Stimulated activated CD8-positive, alpha-beta memory T cell treated with anti-CD3 and anti-CD28 coated beads, Interleukin-12 subunit alpha, Interleukin-12 subunit beta, amount 100 ng/mL, for 1 hour (primary cell): ENCODE measurements around the gene THSD4.

Experiments used
- DNase-seq: peaks from one replicate; pipeline ENCODE4 v3.0.0-alpha.2; 2020; ENCODE audit warnings: low read depth

Gene THSD4

DNA sequence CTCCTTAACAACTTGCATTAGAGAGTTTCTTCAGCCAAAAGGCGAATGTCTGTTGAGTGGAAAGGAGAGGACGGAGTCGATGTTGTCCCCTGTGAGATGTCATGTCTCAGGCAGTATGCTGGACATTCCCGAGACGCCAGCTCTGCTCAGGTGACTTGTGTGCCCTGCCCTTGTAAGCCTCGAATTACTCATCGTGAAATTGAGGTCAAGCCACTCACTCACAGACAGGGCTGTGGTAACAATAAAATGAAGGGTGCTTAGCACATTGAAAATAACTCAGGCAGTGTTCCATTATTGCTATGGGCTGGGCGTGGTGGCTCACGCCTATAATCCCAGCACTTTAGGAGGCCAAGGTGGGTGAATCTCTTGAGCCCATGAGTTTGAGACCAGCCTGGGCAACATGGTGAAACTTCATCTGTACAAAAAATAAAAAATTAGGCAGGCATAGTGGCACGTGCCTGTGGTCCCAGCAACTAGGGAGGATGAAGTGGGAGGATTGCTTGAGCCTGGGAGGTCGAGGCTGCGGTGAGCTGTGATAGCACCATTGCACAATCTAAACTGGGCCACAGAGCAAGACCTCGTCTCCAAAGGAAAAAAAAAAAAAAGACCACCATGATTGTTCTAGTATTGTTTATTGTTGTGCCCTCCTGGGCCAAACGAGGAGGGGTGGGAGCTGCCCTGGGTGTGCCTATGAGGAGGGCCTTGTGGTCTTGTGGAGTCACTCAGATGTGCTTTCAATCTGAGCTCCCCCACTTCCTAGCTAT is 214.4 kb downstream of the THSD4 start:
- no peak for DNase-seq

DNA sequence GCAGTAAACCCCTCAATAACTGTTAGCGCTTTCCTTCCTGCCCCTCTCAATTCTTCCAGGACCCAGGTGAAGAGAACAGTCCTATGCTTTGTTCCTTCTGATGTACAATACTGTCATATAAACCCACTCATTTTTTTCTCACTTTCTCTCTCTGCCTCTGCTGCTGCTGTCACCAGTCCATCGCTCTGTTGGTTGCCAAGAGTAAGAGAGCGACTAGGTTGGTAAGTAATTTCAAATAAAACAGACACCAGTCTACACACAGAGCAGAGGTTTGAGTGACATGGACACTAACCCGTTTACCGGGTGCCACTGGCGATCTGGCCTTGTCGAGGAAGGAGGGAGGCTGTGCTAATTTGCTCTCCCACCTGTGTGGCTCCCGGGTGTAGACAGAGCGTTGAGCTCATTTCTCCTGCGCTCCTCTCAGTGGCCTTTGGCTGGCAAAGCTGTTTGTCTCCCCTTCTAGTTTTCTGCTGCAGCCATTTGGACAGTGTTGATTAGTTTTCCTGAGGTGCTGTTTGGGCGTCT is 215.4 kb downstream of the THSD4 start:
- DNase-seq = no peak

DNA sequence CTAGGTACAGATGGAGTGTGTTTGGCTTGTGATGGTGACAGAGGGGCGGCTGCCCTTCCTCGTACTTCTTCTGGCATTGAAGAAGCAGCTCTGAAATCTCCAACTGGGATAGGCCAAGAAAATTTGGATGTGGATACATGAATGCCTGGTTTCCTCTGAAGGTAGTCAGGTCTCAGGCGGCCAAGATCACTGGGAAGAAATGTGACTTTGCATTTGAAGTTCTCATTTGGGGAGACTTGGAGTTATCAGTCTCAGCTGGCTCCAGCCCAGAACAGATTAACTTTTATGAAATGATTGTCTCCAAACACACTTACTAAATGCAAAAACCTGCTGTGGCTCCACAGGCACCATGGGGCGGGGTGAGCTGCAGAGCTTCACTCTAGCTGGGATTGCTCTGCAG is 215.9 kb downstream of the THSD4 start:
- no peak for DNase-seq

DNA sequence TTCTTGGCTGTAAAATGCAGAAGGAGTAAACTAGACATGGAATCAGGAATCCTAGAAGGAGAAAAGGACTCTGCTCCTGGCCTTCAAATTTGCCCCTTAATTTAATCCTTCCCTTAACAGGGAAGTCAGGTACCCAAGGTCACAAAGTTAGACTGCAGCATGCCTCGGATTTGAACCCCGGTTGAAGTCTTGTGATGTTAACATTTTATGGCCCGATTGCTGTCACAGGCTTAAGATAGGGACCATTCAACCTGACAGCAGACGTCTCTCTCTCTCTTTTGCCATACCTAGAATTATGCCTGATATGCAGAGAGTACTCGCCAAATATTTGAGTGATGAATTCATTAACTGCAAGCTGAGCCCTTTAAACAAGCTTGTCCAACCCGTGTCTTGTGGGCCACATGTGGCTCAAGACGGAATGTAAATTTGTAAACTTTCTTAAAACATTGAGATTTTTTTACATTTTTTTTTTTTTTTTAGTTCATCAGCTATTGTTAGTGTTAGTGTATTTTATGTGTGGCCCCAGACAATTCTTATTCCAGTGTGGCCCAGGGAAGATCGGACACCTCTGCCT is 217.2 kb downstream of the THSD4 start:
- no peak for DNase-seq

DNA sequence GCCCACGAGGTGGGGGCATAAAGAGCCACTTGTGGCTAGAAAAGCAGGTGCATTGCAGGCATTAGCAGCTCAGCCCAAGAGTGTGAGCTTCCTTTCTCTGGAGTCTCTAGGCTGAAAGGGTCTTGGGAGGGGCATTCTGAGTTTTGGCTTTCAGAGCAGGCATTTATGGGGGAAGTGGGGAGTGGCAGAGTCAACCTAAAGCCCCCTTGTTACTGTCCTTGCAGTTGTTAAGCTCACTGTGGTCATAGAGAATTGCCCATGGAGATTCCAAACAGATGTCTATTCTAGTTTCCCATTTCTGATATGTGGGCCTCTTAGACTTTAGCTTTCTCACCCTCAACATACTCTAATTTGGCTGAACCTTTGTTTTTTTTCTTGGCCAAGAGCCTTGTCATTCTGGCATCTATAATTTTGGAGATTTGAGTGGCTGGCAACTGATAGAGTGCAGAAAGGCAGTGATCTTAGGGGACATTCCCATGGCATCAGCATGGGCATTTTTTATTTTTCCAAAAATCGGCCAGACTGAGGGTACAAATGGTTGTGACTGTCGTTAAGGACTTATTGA is 217.9 kb downstream of the THSD4 start:
- no peak for DNase-seq

DNA sequence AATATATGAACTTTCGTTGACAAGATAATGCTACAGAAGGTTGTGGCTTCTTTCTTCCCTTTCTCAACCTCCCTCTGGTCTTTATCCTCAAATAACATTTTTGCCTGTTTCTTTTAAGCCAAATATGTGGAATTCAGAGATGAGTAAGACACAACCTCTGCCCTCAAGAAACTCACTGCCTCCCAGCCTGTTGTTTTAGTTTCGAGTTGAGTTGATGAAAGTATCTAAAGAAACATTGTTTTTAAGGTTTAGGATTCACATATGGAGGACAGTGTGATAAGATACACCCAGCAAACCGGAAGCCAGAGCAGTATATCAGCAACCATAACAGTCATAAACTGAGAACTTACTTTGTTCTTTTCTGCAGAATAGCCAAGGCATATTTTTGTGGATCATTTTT is 218.6 kb downstream of the THSD4 start:
- DNase-seq = no peak

DNA sequence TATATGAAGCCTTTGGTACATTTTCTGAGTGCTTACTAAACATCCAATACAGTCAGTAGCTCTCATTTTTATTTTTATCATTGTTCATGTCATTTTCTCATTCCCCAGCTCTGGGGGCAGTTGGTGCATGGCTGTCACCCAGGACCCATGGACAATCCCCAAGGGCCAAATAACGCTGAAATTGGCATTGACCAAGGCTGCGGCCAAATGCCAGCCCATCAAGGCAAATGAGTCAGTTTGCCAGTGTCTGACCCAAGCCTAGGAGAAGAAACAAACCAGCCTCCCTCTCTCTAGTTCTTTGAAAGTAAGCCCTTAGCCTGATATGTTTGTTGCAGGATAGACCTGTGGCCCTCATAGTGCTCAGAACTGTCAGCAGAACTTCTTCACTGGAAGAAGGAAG is 219.2 kb downstream of the THSD4 start:
- no peak for DNase-seq

DNA sequence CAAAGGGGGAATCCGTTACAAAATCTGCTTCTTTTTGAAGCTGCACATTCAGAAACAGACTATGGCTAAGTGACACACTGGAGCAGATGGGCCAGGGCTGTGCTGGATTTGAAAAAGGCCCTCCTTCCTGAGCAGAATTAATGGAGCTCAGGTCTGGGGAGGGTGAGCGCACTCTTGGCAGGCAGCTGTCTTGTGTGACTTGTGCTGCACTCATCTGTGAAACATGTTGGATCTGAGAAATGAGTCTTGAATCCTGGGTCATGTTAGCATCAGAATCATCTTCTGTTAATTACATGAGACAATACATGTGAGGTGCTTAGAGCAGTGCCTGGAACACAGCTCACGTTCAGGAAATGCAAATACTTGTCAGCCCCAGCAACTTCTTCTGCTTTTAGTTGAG is 219.6 kb downstream of the THSD4 start:
- no peak for DNase-seq

DNA sequence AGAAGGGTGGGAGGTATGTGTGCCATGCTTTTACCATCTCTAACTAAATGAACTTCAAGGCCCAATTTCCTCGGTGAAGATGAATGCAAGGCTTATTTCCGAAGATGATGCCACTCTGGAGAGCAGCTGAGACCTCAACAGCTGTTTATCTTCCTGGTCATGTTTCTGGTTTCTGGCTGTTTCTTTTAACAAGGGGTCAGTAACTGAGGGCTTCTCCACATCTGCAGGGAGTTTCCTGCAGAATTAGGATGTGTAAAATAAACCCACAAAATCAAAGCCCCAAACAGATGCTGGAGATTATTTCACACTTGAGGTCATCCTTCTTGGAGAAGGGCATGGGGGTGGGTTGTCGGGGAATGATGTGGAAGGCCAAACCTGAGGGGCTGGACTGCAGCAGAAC is 220.3 kb downstream of the THSD4 start:
- DNase-seq = no peak

DNA sequence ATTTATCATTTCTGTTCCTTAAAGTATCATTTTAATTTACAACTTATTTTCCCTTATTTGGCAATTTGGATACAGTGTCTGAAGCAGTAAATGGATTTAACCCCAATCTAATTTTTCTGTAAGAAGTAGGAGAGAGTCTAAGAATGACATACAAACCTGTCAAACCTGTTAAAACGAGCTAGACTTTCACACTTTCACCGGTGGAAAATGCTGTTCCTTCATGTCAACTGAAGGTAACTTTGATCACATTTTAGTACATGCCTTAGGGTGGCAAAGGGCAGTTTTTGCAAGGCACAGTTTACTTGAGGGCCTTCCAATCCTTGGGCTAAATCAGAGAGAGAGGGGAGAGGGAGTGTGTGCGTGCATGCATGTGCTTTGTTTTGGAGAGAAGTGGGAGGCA is 221.4 kb downstream of the THSD4 start:
- no peak for DNase-seq

DNA sequence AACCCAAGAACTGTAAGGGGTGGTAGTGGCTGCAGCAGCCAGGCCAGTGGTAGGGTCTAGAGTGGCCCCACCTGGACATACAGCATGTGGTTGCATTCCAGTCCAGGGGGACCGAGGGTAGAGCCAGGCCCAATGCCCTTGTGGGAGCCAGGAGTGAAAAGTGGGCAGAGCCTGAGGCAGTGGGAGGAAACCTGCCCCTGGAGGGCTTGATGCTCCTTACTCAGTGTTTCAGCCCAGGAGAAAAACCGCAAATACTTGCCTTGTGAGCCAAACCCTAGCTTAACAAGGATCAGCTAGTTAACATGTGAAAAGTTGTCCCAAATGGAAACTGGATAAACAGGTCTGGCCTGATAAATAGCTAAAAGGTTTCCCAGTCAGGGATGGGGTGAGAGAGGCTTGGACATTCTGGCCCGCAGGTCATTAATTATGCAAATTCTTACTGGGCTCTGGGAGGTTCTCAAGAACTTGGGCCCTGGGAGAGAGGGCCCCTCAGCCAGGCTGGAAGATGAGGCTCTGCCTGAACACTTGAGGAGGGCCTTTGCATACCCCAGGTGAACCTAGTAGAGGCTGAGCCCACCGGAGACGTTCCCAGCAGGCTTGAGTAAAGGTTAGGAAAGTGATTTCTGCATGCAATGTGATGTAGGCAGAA is 222.1 kb downstream of the THSD4 start:
- DNase-seq = no peak

DNA sequence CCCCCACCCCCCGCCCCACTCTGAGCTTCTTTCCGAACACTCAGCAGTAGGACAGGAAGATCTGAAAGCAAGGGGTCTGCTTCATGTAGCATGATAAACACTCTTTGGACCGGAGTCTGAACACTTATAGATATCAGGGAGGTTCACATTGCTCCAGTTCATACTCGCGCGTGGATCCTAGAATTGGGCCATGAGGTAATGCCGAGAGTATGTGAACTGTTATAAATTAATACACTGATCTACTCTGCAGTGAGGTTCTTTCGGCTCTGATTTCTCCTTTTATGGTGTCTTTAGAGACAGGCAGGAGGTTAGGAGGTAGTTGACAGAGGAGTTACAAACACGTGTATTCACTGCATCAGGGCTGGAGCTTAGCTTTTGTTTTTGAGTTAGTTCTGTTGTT is 223.0 kb downstream of the THSD4 start:
- no peak for DNase-seq

DNA sequence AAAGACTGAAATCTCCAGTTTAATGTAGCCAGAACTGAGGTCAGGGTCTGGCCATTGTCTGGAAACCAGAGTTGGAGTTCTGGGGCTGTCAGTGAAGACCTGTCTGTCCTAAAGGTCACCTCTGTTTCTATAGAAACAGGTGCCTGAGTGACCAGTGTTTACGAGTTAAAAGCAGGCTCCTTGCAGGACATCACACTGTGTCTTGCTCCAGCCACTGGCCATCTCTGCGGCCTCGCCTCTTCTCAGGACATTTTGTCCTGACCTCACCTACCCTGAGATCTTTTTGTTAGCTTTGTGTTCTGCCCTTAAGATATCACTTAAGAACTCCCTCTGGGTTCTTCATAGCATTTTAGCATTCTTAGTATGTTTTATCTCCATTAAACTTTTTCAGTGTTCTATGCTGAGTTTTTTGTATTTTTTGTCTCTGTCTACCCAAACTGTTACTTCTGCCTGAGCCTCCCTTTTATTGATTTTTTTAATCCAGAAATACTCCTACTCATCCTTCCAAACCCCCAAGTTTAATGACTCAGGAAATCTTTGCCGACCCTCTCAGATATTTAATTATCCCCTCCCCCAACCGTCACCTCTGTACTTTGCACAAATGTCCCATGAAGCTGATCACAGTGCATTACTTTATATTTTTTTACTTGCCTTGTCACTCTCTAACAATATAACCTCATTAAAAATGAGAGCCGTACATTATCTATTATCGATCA is 223.7 kb downstream of the THSD4 start:
- no peak for DNase-seq

DNA sequence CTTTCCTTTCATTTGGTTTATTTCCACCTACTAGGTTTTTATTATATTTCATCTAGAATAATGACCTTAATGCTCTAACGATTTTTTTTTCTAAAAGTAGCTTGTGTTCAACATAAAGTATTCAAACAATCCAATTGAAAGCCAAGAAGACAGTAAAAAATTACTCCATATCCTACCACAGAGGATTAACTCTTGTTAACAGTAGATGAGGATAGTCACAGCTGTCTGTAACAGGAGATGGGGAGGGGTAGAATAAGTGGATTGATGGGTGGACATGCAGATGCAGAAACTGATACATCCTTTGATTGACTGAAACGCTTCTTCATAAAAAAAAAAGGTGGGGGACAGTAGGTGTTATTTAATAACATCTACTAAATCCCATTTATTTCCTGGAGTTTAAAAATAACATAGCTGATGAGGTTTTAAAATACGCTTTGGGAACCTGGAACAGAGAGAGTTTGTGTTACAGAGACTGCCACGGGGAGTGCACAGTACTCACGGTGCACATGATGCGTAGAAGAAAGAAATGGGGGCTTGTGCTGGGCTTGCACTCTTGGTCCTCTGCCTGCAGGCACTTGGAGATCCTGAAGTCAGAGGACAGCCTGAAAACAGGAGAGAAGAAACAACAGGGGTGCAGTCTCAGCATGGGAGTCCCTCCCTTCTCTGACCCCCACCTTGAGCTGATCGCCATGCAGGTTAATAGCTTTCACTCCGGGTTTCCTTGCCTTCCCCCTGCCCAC is 226.7 kb downstream of the THSD4 start:
- DNase-seq = no peak

DNA sequence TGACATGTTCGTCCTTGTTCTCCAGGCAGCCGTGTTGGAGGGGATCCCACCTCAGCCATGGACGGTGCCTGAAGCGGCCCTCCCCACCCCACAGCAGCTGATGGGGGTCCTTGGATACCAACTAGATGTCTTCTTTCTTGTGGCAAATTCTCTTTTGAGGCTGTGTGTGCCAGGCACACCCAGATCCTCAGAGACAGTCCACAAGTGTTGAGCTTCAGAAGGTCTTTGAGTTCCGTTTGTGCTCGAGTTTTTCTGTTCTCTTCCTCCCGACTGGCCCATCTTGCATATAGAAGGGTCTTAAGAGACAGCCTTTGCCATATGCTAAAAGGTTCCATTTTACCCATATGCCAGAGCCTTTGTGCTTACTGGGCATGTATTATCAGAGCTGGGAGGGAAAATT is 227.4 kb downstream of the THSD4 start:
- DNase-seq = no peak

DNA sequence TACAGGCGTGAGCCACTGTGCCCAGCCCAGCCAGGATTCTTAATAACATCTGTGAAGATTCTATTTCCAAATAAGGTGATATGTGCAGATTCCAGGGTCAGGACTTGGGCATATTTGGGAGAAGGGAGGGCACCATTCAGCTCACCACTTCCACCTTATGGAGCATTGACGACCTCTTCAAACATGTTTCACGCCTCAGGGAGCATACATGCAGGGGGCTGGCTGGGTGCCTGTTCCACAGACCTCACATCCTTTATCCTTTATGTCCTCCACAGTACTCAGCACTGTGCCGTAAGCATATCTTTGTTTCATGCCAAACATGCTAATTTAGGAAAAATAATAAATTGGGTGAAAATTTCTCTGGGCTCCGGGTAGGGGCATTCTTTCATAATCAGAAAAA is 229.0 kb downstream of the THSD4 start:
- no peak for DNase-seq

DNA sequence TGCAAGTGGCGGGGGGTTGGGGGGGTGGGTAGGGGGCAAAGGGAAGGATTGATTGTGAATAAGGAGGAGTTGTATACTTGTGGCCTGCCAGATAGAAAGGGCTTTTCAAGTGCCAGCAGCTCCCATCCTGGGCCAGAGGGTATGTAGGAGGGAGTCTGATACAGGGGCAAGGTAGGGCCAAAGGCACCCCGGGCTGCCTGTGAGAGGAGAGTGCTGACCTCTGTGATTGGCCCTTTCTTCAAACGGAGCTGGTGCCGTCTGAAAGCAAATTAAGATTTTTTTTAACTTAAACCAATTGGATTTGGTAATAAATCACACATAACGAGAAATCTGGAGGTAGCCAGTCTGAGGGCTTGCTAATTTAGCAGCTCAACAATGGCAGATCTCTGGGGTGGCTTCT is 229.9 kb downstream of the THSD4 start:
- no peak for DNase-seq

DNA sequence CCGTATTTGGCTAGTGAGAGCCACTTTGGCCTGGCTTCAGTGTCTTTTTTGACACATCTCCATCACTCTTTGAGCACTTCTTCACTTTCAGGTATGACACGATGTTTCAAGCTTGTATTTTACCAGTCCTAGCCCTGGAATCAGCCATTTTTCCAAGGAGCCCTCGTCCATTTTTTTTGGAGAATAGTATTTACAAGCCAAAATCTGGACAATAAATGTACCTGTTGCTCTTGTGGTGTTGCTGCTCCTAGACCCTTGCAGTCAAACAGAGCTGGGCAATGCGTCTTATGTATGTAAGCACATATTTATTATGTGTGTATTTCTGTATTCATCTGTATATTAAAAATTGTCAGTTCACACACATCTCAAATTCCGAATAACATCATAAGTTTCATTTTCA is 231.2 kb downstream of the THSD4 start:
- DNase-seq = no peak

DNA sequence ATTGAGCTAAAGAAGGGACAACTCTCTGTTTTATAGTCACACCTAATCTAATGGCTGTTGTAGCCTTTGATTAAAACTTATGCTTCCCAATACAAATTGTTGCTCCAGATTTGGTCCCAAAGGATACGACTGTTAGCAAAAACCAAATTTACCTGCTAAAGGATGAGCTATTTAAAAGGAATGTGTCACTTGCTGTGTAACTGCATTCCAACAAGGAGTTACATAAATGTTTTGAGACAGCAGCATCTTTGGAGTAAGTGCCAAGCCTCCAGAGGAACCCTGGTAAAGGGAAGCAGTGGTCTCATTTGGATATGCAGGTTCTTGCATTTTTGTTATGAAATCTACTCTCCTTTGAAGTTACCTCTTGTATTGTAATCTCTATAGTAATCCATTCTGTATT is 233.3 kb downstream of the THSD4 start:
- DNase-seq = no peak

DNA sequence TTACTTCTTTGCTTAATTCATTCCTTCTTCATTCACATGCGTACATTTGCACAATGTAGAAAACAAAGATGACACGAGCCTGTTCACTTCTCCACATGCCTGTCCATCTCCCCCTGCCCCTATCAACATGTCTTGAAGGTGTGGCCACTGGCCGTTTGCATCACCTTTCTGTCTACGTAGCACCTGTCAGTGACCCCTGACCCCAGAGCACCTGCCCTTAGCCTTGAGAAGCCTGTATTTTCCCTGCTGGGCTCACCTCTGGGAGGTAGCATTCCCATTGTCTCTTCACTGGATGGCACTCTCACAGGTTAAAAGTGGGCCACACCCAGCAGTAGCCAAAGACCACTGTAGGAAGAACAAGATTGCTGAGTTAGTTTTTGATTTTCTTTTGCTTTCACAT is 234.1 kb downstream of the THSD4 start:
- no peak for DNase-seq

DNA sequence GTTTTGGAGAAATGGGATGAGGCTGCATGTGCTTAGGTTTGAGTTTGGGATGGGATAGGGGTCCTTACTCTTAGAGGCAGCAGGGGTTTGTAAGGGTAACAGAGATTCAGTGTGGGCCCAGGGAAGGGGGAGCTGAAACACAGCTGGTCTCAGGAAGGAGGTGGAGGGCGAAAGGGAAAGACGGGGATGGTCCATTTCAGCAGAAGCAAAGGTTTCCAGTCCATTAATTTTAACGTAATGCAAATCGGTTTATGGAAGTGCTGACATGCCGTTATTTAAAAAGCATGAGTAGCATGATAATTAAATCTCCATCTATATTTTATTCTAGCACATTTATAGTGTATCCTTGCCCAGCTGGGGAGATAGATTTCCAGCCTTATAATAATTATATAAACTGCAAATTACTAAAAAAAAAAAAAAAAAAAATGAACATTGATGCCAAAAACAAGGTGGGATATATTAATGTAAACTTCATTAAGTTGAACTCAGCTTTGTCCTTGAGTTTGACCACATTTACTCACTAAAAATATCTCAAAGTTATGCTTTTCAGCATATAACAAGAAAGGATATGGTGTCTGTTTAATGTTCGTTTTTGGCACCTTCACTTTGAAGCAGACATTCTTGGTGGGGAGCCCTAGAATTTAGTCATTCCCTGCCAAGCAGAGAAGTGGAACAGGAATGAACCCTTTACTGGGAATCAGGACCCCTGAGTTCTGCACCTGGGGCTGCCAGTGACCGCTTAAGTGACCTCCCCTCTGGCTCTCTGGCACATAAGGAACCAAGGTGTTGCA is 234.7 kb downstream of the THSD4 start:
- no peak for DNase-seq
